K562 (cell line): Measurements from ENCODE around the gene CENPV. TPM values are rescaled to one million over a fixed set of nuclear protein-coding genes. Genes with fewer than 3 reads are reported as not detected.

ENCODE experiments used
- ATAC-seq: fragments of 200-7000 bp; cut with Tn5 transposase; 3 replicates; pipeline ENCODE4 v1.9.1; 2020; ENCODE audit warnings: moderate library complexity
- BruUV-seq: library from RNA; stranded (reverse); fragments of 400-500 nt; replicated peaks from 2 replicates; lab custom pipeline; 2021; lab: Mats Ljungman, UMichigan
- CTCF ChIA-PET: fragments of 300-600 bp; formaldehyde crosslinking; extraction: SDS; loops from one replicate; lab custom pipeline; 2021; ENCODE audit warnings: low intra/inter-chr PET ratio; lab: Yijun Ruan, JAX
- POLR2A ChIA-PET: fragments of 300-600, 350-650 bp; sonication (Branson Sonifier 250); formaldehyde crosslinking; extraction: SDS; loops from one replicate; lab custom pipeline; 2021; ENCODE audit warnings: antibody characterized with exemption, inconsistent platforms; lab: Yijun Ruan, JAX
- DNase-seq, 4 experiments: peaks; one replicate each; pipeline versions ENCODE4 v3.0.0 to v3.0.0-alpha.2; 2011 to 2018; ENCODE audit warnings: low spot score in 3 of 4, mixed read lengths in 3 of 4; ENCODE audit errors: extremely low read depth in 1 of 4
- FAIRE-seq: peaks from 2 replicates; lab custom pipeline; 2011; peaks lifted over from hg19 to GRCh38; lab: Jason Lieb, UNC
- H2AFZ ChIP-seq: 2 replicates; pipeline ENCODE4 v1.6.0; 2011; ENCODE audit warnings: low read depth, low read length, control low read depth, inconsistent platforms
- H3K27ac ChIP-seq: fragments of 200-600 bp; 3 replicates; pipeline ENCODE4 v1.8.0; 2011; ENCODE audit warnings: low read depth, mild to moderate bottlenecking, control low read depth, inconsistent platforms, low read length, moderate library complexity, mixed read lengths; ENCODE audit errors: extremely low read depth
- H3K27me3 ChIP-seq, 2 experiments: fragments of 300-600 bp in 1 of 2; 2 replicates in 1 of 2; 3 replicates in 1 of 2; pipeline versions ENCODE4 v1.6.0 to v1.8.0; 2011; ENCODE audit warnings: inconsistent platforms in 2 of 2, low read length in 2 of 2, mild to moderate bottlenecking in 1 of 2, mixed read lengths in 1 of 2, moderate library complexity in 1 of 2; ENCODE audit not compliant: control insufficient read depth in 2 of 2, insufficient read depth in 2 of 2
- H3K36me3 ChIP-seq: fragments of 300-600 bp; 3 replicates; pipeline ENCODE4 v1.8.0; 2011; ENCODE audit warnings: mild to moderate bottlenecking, low read length, inconsistent platforms; ENCODE audit not compliant: control insufficient read depth, insufficient read depth
- H3K4me1 ChIP-seq, 2 experiments: fragments of 200-600 bp in 1 of 2; replicated peaks in 1 of 2; 2 replicates in 1 of 2; 3 replicates in 1 of 2; pipeline versions ENCODE4 v1.5.1 to v1.8.0; 2011; ENCODE audit warnings: inconsistent platforms in 2 of 2, low read length in 2 of 2, mild to moderate bottlenecking in 1 of 2, mixed read lengths in 1 of 2, moderate library complexity in 1 of 2; ENCODE audit not compliant: control insufficient read depth in 2 of 2, insufficient read depth in 2 of 2
- H3K4me2 ChIP-seq: 2 replicates; pipeline ENCODE4 v1.6.1; 2011; ENCODE audit warnings: low read length, control low read depth, inconsistent platforms, mixed read lengths; ENCODE audit not compliant: insufficient read depth
- H3K4me3 ChIP-seq: fragments of 200-600 bp; sonication (generic), shearing (Covaris generic); 2 replicates; pipeline ENCODE4 v1.5.1; 2016; ENCODE audit warnings: control low read depth, inconsistent platforms
- H3K79me2 ChIP-seq: fragments of 200-600 bp; 3 replicates; pipeline ENCODE4 v1.8.0; 2011; ENCODE audit warnings: low read length, inconsistent platforms; ENCODE audit not compliant: control insufficient read depth, insufficient read depth
- H3K9ac ChIP-seq, 2 experiments: 2 replicates each; pipeline versions ENCODE4 v1.6.0 to v1.6.1; 2011; ENCODE audit warnings: low read depth in 2 of 2, low read length in 2 of 2, control low read depth in 1 of 2, inconsistent platforms in 1 of 2, mild to moderate bottlenecking in 1 of 2, mixed read lengths in 1 of 2; ENCODE audit not compliant: insufficient read depth in 1 of 2
- H3K9me1 ChIP-seq: one replicate; pipeline ENCODE4 v1.6.0; 2011; ENCODE audit warnings: inconsistent platforms, mild to moderate bottlenecking, low read length, moderate library complexity; ENCODE audit not compliant: control insufficient read depth, insufficient read depth
- H3K9me3 ChIP-seq: replicated peaks from 2 replicates; pipeline ENCODE4 v1.5.1; 2011; ENCODE audit warnings: low read depth, low read length, inconsistent platforms; ENCODE audit not compliant: control insufficient read depth, insufficient read depth
- H4K20me1 ChIP-seq: replicated peaks from 2 replicates; pipeline ENCODE4 v1.6.1; 2011; ENCODE audit warnings: low read length, inconsistent platforms, mixed read lengths; ENCODE audit not compliant: control insufficient read depth, insufficient read depth
- EHMT2 ChIP-seq: fragments of 450-650 bp; IDR thresholded peaks from 2 replicates; pipeline ENCODE4 v1.6.1; 2018; ENCODE audit warnings: antibody characterized with exemption
- HDGF ChIP-seq: fragments of 450-650 bp; IDR thresholded peaks from 2 replicates; pipeline ENCODE4 v1.6.1; 2016
- PHF20 ChIP-seq: fragments of 450-650 bp; IDR thresholded peaks from 2 replicates; pipeline ENCODE4 v1.6.1; 2018; ENCODE audit not compliant: partially characterized antibody
- RBM17 ChIP-seq: fragments of 200-400 bp; formaldehyde crosslinking; IDR thresholded peaks from 2 replicates; pipeline ENCODE4 v1.6.1; 2017; ENCODE audit warnings: low read depth, mild to moderate bottlenecking, low read length, borderline replicate concordance
- RNF2 ChIP-seq: sonication (generic); IDR thresholded peaks from 2 replicates; pipeline ENCODE4 v1.6.1; 2016
- USF1 ChIP-seq: sonication (generic); formaldehyde crosslinking; IDR thresholded peaks from 2 replicates; pipeline ENCODE4 v1.9.0; 2022; ENCODE audit warnings: mild to moderate bottlenecking, missing genetic modification reagents
- XRCC3 ChIP-seq: fragments of 450-650 bp; IDR thresholded peaks from 2 replicates; pipeline ENCODE4 v1.6.1; 2017; ENCODE audit warnings: mild to moderate bottlenecking, moderate library complexity
- XRCC5 ChIP-seq: fragments of 200-400 bp; formaldehyde crosslinking; IDR thresholded peaks from 2 replicates; pipeline ENCODE4 v1.6.1; 2017; ENCODE audit warnings: low read depth, mild to moderate bottlenecking, low read length
- ZNF133 ChIP-seq: fragments of 250-450 bp; sonication (Bioruptor Pico); IDR thresholded peaks from 2 replicates; pipeline ENCODE4 v1.4.0; 2020; ENCODE audit warnings: mild to moderate bottlenecking
- ZNF318 ChIP-seq, 2 experiments: fragments of 450-650 bp; IDR thresholded peaks; 2 replicates each; pipeline ENCODE4 v1.6.1; 2016; ENCODE audit warnings: mild to moderate bottlenecking in 2 of 2, borderline replicate concordance in 1 of 2, low read depth in 1 of 2, moderate library complexity in 1 of 2
- WGBS: fragments of 100-300 bp; shearing (Covaris generic); methylation state at CpG from one replicate; pipeline ENCODE4 v1.1.6; 2016; ENCODE audit warnings: low coverage, mixed read lengths; ENCODE audit not compliant: insufficient coverage; ENCODE audit errors: missing lambda C conversion rate; 5-methylcytosine and 5-hydroxymethylcytosine counted together
- in situ Hi-C: fragments of 300-500 bp; cut with MboI; formaldehyde crosslinking; loops from 4 replicates; pipeline ENCODE4 v1.15.0; 2018; ENCODE audit warnings: inconsistent platforms, mixed read lengths
- intact Hi-C: fragments of 100-400 bp; cut with micrococcal nuclease; formaldehyde crosslinking; loops from 2 replicates; pipeline ENCODE4 v1.14.2; 2022
- polyA plus RNA-seq, 8 experiments: library from polyadenylated mRNA; depleted of rRNA in 4 of 8; stranded (reverse) in 5 of 8; unstranded in 3 of 8; fragments of >200 nt; fragmentation: Nextera tagmentation in 2 of 8; fragmentation: Illumina TruSeq in 1 of 8; extraction: Ambion mirVana in 2 of 8; extraction: Trizol in 1 of 8; gene quantifications; 2 replicates each; pipeline versions ENCODE4 v1.2.1 to v1.2.3, GENCODE V29; 2011 to 2014; ENCODE audit warnings: inconsistent platforms in 1 of 8, missing spikeins in 1 of 8
- total RNA-seq, 7 experiments: library from RNA; depleted of rRNA in 6 of 7; stranded (reverse); fragments of >200 nt in 6 of 7; fragmentation: Illumina TruSeq in 2 of 7; extraction: Trizol in 2 of 7; gene quantifications; 2 replicates each; pipeline versions ENCODE4 v1.2.1 to v1.2.3, GENCODE V29; 2011 to 2021; ENCODE audit warnings: low replicate concordance in 1 of 7

Gene CENPV
- total and polyA plus RNA-seq, 9 of the 15 experiments (the other 6 are each of a cell fraction or from before 2014, with no cell fraction given), result 17.8 to 131 (median 89.3) TPM

GRCh38 chr17:16374146-16374938 is 21.1 kb upstream of the CENPV start:
- H3K36me3 ChIP-seq, result no peaks in the 10 kb centered on the region
- DNase-seq (no peak), ATAC-seq (no peak), FAIRE-seq (no peak)
- H3K27ac ChIP-seq, result no peak overlapping the region
- no peak overlapping the region for H3K4me2 ChIP-seq
- no TSS peak for BruUV-seq
- ChIA-PET CTCF (no interaction called here), POLR2A (interaction anchor here (0.6 kb wide), 1 partner anchor 10 kb away, joined by 3 read pairs; no protein-coding TSS in a partner anchor)
- no peak overlapping the region for H3K4me3 ChIP-seq
- H3K9me3 ChIP-seq, result no peaks in the 10 kb centered on the region
- no peak for TF ChIP-seq RBM17
- no peak for TF ChIP-seq EHMT2
- no peak for TF ChIP-seq USF1 (CRISPR knock-in tag)
- TF ChIP-seq ZNF133 (CRISPR knock-in tag), result no peak
- TF ChIP-seq PHF20, result no peak
- TF ChIP-seq RNF2, result no peak
- TF ChIP-seq HDGF, result no peak
- TF ChIP-seq XRCC3, result no peak
- no peak for TF ChIP-seq XRCC5
- no peak for TF ChIP-seq ZNF318 (IDR thresholded peaks at IDR 0.05; ENCODE audit: borderline replicate concordance in 1 of 2, low read depth in 1 of 2)
- peaks cover 4 to 7% of the 10 kb centered on the region in 2 experiments; a peak in 4 of 5 replicates for H3K4me1 ChIP-seq
- H3K9me1 ChIP-seq, result no peaks in the 10 kb centered on the region
- no peaks in the 10 kb centered on the region for H3K79me2 ChIP-seq
- no peaks in the 10 kb centered on the region for H4K20me1 ChIP-seq
- H3K9ac ChIP-seq, result no peak overlapping the region
- intact Hi-C loops (no loop called here), in situ Hi-C loops (no loop called here)
- H3K27me3 ChIP-seq, result no peaks in the 10 kb centered on the region
- H2AFZ ChIP-seq, result no peak overlapping the region
- WGBS, result 56% methylated on average over 14 of the region's 16 CpGs
